ENCODE measurements around the gene IGF1R. TPM values are rescaled to one million over a fixed set of nuclear protein-coding genes. Genes with fewer than 3 reads are reported as not detected.

IGF1R gene
- total and polyA plus RNA-seq, 2 of the 8 experiments (the other 6 are each of a cell fraction or from before 2014, with no cell fraction given), result 32.9 to 109 TPM

- no peak for TF ChIP-seq NRF1 (IDR thresholded peaks at IDR 0.05; ENCODE audit: low read depth, low read length)
- no peak for TF ChIP-seq SIRT6 (IDR thresholded peaks at IDR 0.05; ENCODE audit: low read length)
- TF ChIP-seq NANOG (IDR thresholded peaks at IDR 0.05; ENCODE audit: insufficient read depth, low read depth, low read length, poor library complexity, severe bottlenecking), result no peak
- no peak for TF ChIP-seq JUND (IDR thresholded peaks at IDR 0.05; ENCODE audit: low read length)
- no peak for TF ChIP-seq KDM1A (IDR thresholded peaks at IDR 0.05; ENCODE audit: borderline replicate concordance, low read length)
- no peak for TF ChIP-seq CHD2 (IDR thresholded peaks at IDR 0.05; ENCODE audit: low read length)
- peaks cover 32 to 33% of the 10 kb centered on the region in 2 experiments for H4K20me1 ChIP-seq (replicated peaks in 1 of 2; ENCODE audit: control insufficient read depth in 1 of 2, insufficient read depth in 2 of 2, low read length in 2 of 2)
- no peak for FAIRE-seq
Observed at GRCh38 chr15:98735895-98736617, 87.7 kb downstream of the IGF1R start.

More at GRCh38 chr15:98735895-98736617, 87.7 kb downstream of the IGF1R start:
- Histone ChIP-seq H3K23ac (ENCODE audit: insufficient read length) (no peak overlapping the region), H3K9me3 (ENCODE audit: insufficient read depth in 2 of 2, low read depth in 1 of 2, low read length in 1 of 2) (no peaks in the 10 kb centered on the region), H3K18ac (ENCODE audit: extremely low read depth, low read length) (no peak overlapping the region), H3K4ac (replicated peaks; ENCODE audit: insufficient read length, low read depth, low read length) (no peak overlapping the region), H3K14ac (ENCODE audit: insufficient read length) (no peak overlapping the region), H3K27ac (ENCODE audit: low read depth, low read length) (no peak overlapping the region), H3K36me3 (ENCODE audit: control insufficient read depth in 2 of 4, insufficient read depth in 4 of 4, low read length in 3 of 4) (no peaks in the 10 kb centered on the region), H2BK120ac (replicated peaks; ENCODE audit: low read depth, low read length) (no peak overlapping the region), H4K8ac (ENCODE audit: extremely low read depth, insufficient read depth, low read length) (no peak overlapping the region), H3K9ac (replicated peaks in 1 of 4; ENCODE audit: extremely low read depth in 1 of 4, low read depth in 3 of 4, low read length in 3 of 4) (no peak overlapping the region), H3K4me1 (replicated peaks in 1 of 4; ENCODE audit: control insufficient read depth in 3 of 4, insufficient read depth in 4 of 4, low read length in 3 of 4) (peaks cover 2 to 46% (median 18%) of the 10 kb centered on the region in 4 experiments), H2AK5ac (ENCODE audit: low read depth, low read length) (no peak overlapping the region), H4K5ac (ENCODE audit: insufficient read length, low read depth, low read length) (no peak overlapping the region), H3K79me2 (ENCODE audit: control insufficient read depth in 1 of 2, insufficient read depth in 2 of 2, low read length in 2 of 2) (peaks cover 5 to 100% of the 10 kb centered on the region in 2 experiments), H4K91ac (replicated peaks; ENCODE audit: insufficient read length, low read length) (no peak overlapping the region), H3K4me2 (ENCODE audit: insufficient read depth in 1 of 2, low read depth in 2 of 2, low read length in 2 of 2) (no peak overlapping the region), H2BK5ac (ENCODE audit: low read depth, low read length) (no peak overlapping the region), H2AFZ (ENCODE audit: low read length) (no peak overlapping the region), H3K56ac (replicated peaks; ENCODE audit: insufficient read length, low read depth, low read length) (no peak overlapping the region), H3K23me2 (ENCODE audit: low read depth, low read length) (no peaks in the 10 kb centered on the region), H3K4me3 (ENCODE audit: extremely low read depth in 1 of 4, insufficient read depth in 2 of 4, low read depth in 3 of 4, low read length in 4 of 4) (no peak overlapping the region), H2BK15ac (ENCODE audit: low read length) (no peak overlapping the region), H2BK12ac (ENCODE audit: low read depth, low read length) (no peak overlapping the region), H2BK20ac (ENCODE audit: low read length) (no peak overlapping the region), H3K79me1 (ENCODE audit: low read depth, low read length) (peaks cover 22% of the 10 kb centered on the region), H3K27me3 (replicated peaks in 1 of 4; ENCODE audit: control insufficient read depth in 3 of 4, extremely low read depth in 1 of 4, insufficient read depth in 3 of 4, low read length in 3 of 4) (no peaks in the 10 kb centered on the region)
- POLR2A ChIA-PET (ENCODE audit: partially characterized antibody), result interaction anchor here (1.1 to 1.4 kb wide), 3 partner anchors 18 to 88 kb away, joined by 4 to 5 read pairs (median 5); partner anchors contain the start of gene IGF1R
- no peak for DNase-seq (ENCODE audit: low read depth in 1 of 2, low spot score in 2 of 2)
- CTCF ChIA-PET (ENCODE audit: partially characterized antibody), result interaction anchor here (0.8 to 1.0 kb wide), 2 partner anchors 76 to 149 kb away, joined by 3 to 5 read pairs; no protein-coding TSS in a partner anchor
- 86% methylated on average over 4 of the region's 4 CpGs; no CpG with 5 or more reads in 1 of the 2 experiments for WGBS, 2 experiments (ENCODE audit: extremely low coverage in 1 of 2, insufficient coverage in 1 of 2, insufficient read length in 1 of 2, insufficient replicate concordance in 2 of 2, low coverage in 1 of 2, low lambda C conversion rate in 2 of 2, missing lambda C conversion rate in 1 of 2)
